ENCODE data around the gene CPSF3. TPM values are rescaled to one million over a fixed set of nuclear protein-coding genes. Genes with fewer than 3 reads are reported as not detected.

Gene CPSF3
- total and polyA plus RNA-seq, 2 of the 13 experiments (the other 11 are each of a cell fraction or from before 2014, with no cell fraction given) = 19.8 to 93.0 TPM

GRCh38 chr2:9423100-9423921 lies at the start of gene CPSF3, which contains the start of gene ITGB1BP1 (continued):
- no peak for TF ChIP-seq FOXA1 (IDR thresholded peaks at IDR 0.05)
- TF ChIP-seq FOXA1 (CRISPR knock-in tag; IDR thresholded peaks at IDR 0.05) = peak; percentile 43
- TF ChIP-seq ZSCAN22 (CRISPR knock-in tag; IDR thresholded peaks at IDR 0.05) = no peak
- peak; percentile 90 for TF ChIP-seq IKZF4 (CRISPR knock-in tag; IDR thresholded peaks at IDR 0.05; ENCODE audit: borderline replicate concordance, low read depth, not compliant biosample characterization)
- TF ChIP-seq HOXA9 (CRISPR knock-in tag; IDR thresholded peaks at IDR 0.05; ENCODE audit: borderline replicate concordance) = peak; percentile 61; the same call in 1 of the 2 replicates
- 0 out of 2 replicates have a peak, but pooled peaks have one; percentile 73 for TF ChIP-seq SNAPC4 (CRISPR knock-in tag; IDR thresholded peaks at IDR 0.05)
- TF ChIP-seq ZNF878 (CRISPR knock-in tag; IDR thresholded peaks at IDR 0.05) = peak; percentile 91; the same call in 1 of the 2 replicates
- TF ChIP-seq SALL1 (CRISPR knock-in tag; IDR thresholded peaks at IDR 0.05) = peak; percentile 92
- TF ChIP-seq PCBP2 (optimal IDR thresholded peaks at IDR 0.05; ENCODE audit: low read depth, low read length, poor library complexity, severe bottlenecking) = no peak
- no peak for TF ChIP-seq MBD4 (IDR thresholded peaks at IDR 0.05; ENCODE audit: borderline replicate concordance, low read length)
- peak; percentile 90; the same call in 1 of the 2 replicates for TF ChIP-seq TP53 (CRISPR knock-in tag; conservative IDR thresholded peaks at IDR 0.05)
- peak; percentile 70; the same call in 1 of the 2 replicates for TF ChIP-seq ZNF253 (CRISPR knock-in tag; IDR thresholded peaks at IDR 0.05; ENCODE audit: borderline replicate concordance)
- peak; percentile 86; the same call in 1 of the 2 replicates for TF ChIP-seq ZNF607 (CRISPR knock-in tag; IDR thresholded peaks at IDR 0.05; ENCODE audit: borderline replicate concordance)
- TF ChIP-seq ZNF784 (CRISPR knock-in tag; IDR thresholded peaks at IDR 0.05; ENCODE audit: borderline replicate concordance) = peak; percentile 94; the same call in 1 of the 2 replicates
- no peak for TF ChIP-seq HBP1 (CRISPR knock-in tag; IDR thresholded peaks at IDR 0.05; ENCODE audit: low read depth)
- TF ChIP-seq IRF2 (CRISPR knock-in tag; IDR thresholded peaks at IDR 0.05) = peak; percentile 69; the same call in 1 of the 2 replicates
- TF ChIP-seq KLF15 (CRISPR knock-in tag; IDR thresholded peaks at IDR 0.05; ENCODE audit: borderline replicate concordance) = no peak
- TF ChIP-seq ZNF766 (CRISPR knock-in tag; IDR thresholded peaks at IDR 0.05; ENCODE audit: borderline replicate concordance) = 0 out of 2 replicates have a peak, but pooled peaks have one; percentile 17
- TF ChIP-seq DMAP1 (CRISPR knock-in tag; IDR thresholded peaks at IDR 0.05) = peak; percentile 92
- peak; percentile 80 for TF ChIP-seq CBX1 (IDR thresholded peaks at IDR 0.05; ENCODE audit: low read depth)
